H9 (cell line): Measurements from ENCODE around the gene NEUROG1. TPM values are rescaled to one million over a fixed set of nuclear protein-coding genes. Genes with fewer than 3 reads are reported as not detected.

ENCODE experiments used
- DNase-seq: peaks from one replicate; pipeline ENCODE4 v3.0.0-alpha.2; 2017
- H2AFZ ChIP-seq: one replicate; pipeline ENCODE4 v1.6.1; 2013; ENCODE audit warnings: mild to moderate bottlenecking, low read length, control low read depth, moderate library complexity
- H2AK5ac ChIP-seq: 2 replicates; pipeline ENCODE4 v1.6.1; 2013; ENCODE audit warnings: low read length, control low read depth, mixed read lengths; ENCODE audit not compliant: insufficient read length
- H2BK120ac ChIP-seq: one replicate; pipeline ENCODE4 v1.6.1; 2013; ENCODE audit warnings: low read depth, mild to moderate bottlenecking, low read length, control low read depth, inconsistent platforms; ENCODE audit not compliant: poor library complexity, severe bottlenecking
- H2BK12ac ChIP-seq: 2 replicates; pipeline ENCODE4 v1.6.1; 2013; ENCODE audit warnings: low read length, control low read depth, mixed read lengths, low read depth; ENCODE audit not compliant: insufficient read length
- H2BK15ac ChIP-seq: 2 replicates; pipeline ENCODE4 v1.6.1; 2013; ENCODE audit warnings: low read depth, low read length, control low read depth
- H2BK20ac ChIP-seq: one replicate; pipeline ENCODE4 v1.6.1; 2013; ENCODE audit warnings: low read depth, mild to moderate bottlenecking, low read length, control low read depth, inconsistent platforms; ENCODE audit not compliant: poor library complexity, severe bottlenecking
- H2BK5ac ChIP-seq: 2 replicates; pipeline ENCODE4 v1.6.1; 2013; ENCODE audit warnings: low read length, control low read depth, mixed read lengths; ENCODE audit not compliant: insufficient read length
- H3K14ac ChIP-seq: 2 replicates; pipeline ENCODE4 v1.6.1; 2013; ENCODE audit warnings: low read length, control low read depth; ENCODE audit not compliant: insufficient read depth
- H3K18ac ChIP-seq: 2 replicates; pipeline ENCODE4 v1.6.1; 2013; ENCODE audit warnings: low read depth, mild to moderate bottlenecking, mixed read lengths, low read length, control low read depth; ENCODE audit not compliant: insufficient read length
- H3K23ac ChIP-seq: 2 replicates; pipeline ENCODE4 v1.6.1; 2013; ENCODE audit warnings: low read length, control low read depth, mixed read lengths, low read depth; ENCODE audit not compliant: insufficient read length
- H3K23me2 ChIP-seq: 2 replicates; pipeline ENCODE4 v1.6.1; 2013; ENCODE audit warnings: low read depth, mild to moderate bottlenecking, mixed read lengths, low read length, control low read depth; ENCODE audit not compliant: insufficient read length, poor library complexity, severe bottlenecking
- H3K27ac ChIP-seq: 2 replicates; pipeline ENCODE4 v1.5.1; 2013; ENCODE audit warnings: low read length, control low read depth, mixed read lengths, low read depth; ENCODE audit not compliant: insufficient read length
- H3K27me3 ChIP-seq: 2 replicates; pipeline ENCODE4 v1.6.1; 2013; ENCODE audit warnings: low read length, control low read depth, inconsistent platforms; ENCODE audit not compliant: insufficient read depth
- H3K4ac ChIP-seq: 2 replicates; pipeline ENCODE4 v1.6.1; 2013; ENCODE audit warnings: low read depth, mild to moderate bottlenecking, control low read depth, inconsistent platforms, low read length, moderate library complexity
- H3K4me1 ChIP-seq: 2 replicates; pipeline ENCODE4 v1.6.1; 2013; ENCODE audit warnings: low read length, control low read depth, inconsistent platforms; ENCODE audit not compliant: insufficient read depth
- H3K4me2 ChIP-seq: 2 replicates; pipeline ENCODE4 v1.6.1; 2013; ENCODE audit warnings: low read length, control low read depth, mixed read lengths; ENCODE audit not compliant: insufficient read length, insufficient read depth
- H3K56ac ChIP-seq: 2 replicates; pipeline ENCODE4 v1.6.1; 2013; ENCODE audit warnings: low read depth, mild to moderate bottlenecking, mixed read lengths, low read length, control low read depth; ENCODE audit not compliant: insufficient read length
- H3K79me1 ChIP-seq: 2 replicates; pipeline ENCODE4 v1.6.1; 2013; ENCODE audit warnings: low read depth, mild to moderate bottlenecking, moderate library complexity, low read length, control low read depth, inconsistent platforms; ENCODE audit not compliant: insufficient read depth, poor library complexity, severe bottlenecking
- H3K79me2 ChIP-seq: 2 replicates; pipeline ENCODE4 v1.6.1; 2013; ENCODE audit warnings: low read length, control low read depth, inconsistent platforms; ENCODE audit not compliant: insufficient read depth
- H3K9ac ChIP-seq: 2 replicates; pipeline ENCODE4 v1.6.1; 2013; ENCODE audit warnings: low read length, control low read depth, mixed read lengths; ENCODE audit not compliant: insufficient read length; ENCODE audit errors: extremely low read depth
- H3K9me3 ChIP-seq: one replicate; pipeline ENCODE4 v1.6.1; 2013; ENCODE audit warnings: low read depth, low read length, inconsistent platforms; ENCODE audit not compliant: control insufficient read depth
- H3T11ph ChIP-seq: one replicate; pipeline ENCODE4 v1.6.1; 2013; ENCODE audit warnings: mild to moderate bottlenecking, low read length, control low read depth, inconsistent platforms
- H4K20me1 ChIP-seq: one replicate; pipeline ENCODE4 v1.6.1; 2013; ENCODE audit not compliant: control insufficient read depth, insufficient read length, insufficient read depth
- H4K5ac ChIP-seq: 2 replicates; pipeline ENCODE4 v1.6.1; 2013; ENCODE audit warnings: low read depth, mild to moderate bottlenecking, mixed read lengths, low read length, control low read depth; ENCODE audit not compliant: insufficient read length
- H4K8ac ChIP-seq: replicated peaks from 2 replicates; pipeline ENCODE4 v1.6.1; 2013; ENCODE audit warnings: low read length, control low read depth, mixed read lengths, low read depth; ENCODE audit not compliant: insufficient read length
- H4K91ac ChIP-seq: 2 replicates; pipeline ENCODE4 v1.6.1; 2013; ENCODE audit warnings: low read depth, mild to moderate bottlenecking, moderate library complexity, mixed read lengths, low read length, control low read depth; ENCODE audit not compliant: insufficient read length
- H3K27ac Mint-ChIP-seq, 3 experiments: 2 replicates in 2 of 3; 3 replicates in 1 of 3; pipeline ENCODE4 v1.8.0; 2020 to 2021; ENCODE audit warnings: mixed read lengths in 3 of 3, mild to moderate bottlenecking in 1 of 3, moderate library complexity in 1 of 3
- H3K27me3 Mint-ChIP-seq: 2 replicates; pipeline ENCODE4 v1.8.0; 2021; ENCODE audit warnings: low read depth, mild to moderate bottlenecking, moderate library complexity, mixed read lengths
- H3K36me3 Mint-ChIP-seq, 3 experiments: 2 replicates in 2 of 3; 3 replicates in 1 of 3; pipeline ENCODE4 v1.8.0; 2020 to 2021; ENCODE audit warnings: low read depth in 3 of 3, mixed read lengths in 3 of 3; ENCODE audit not compliant: insufficient read depth in 1 of 3
- H3K4me1 Mint-ChIP-seq, 2 experiments: 2 replicates each; pipeline ENCODE4 v1.8.0; 2020; ENCODE audit warnings: mixed read lengths in 2 of 2
- H3K4me3 Mint-ChIP-seq, 2 experiments: 2 replicates in 1 of 2; 3 replicates in 1 of 2; pipeline ENCODE4 v1.8.0; 2020 to 2021; ENCODE audit warnings: mild to moderate bottlenecking in 2 of 2, mixed read lengths in 2 of 2, moderate library complexity in 1 of 2
- H3K9me3 Mint-ChIP-seq, 2 experiments: 2 replicates in 1 of 2; 3 replicates in 1 of 2; pipeline ENCODE4 v1.8.0; 2020; ENCODE audit warnings: mild to moderate bottlenecking in 2 of 2, mixed read lengths in 2 of 2, moderate library complexity in 1 of 2
- WGBS: extraction: QIAGEN DNeasy Blood & Tissue Kit; methylation state at CpG from one replicate; pipeline ENCODE4 v1.1.7; 2013; ENCODE audit warnings: missing lambda C conversion rate, low lambda C conversion rate, mixed read lengths; ENCODE audit not compliant: insufficient read length; ENCODE audit errors: extremely low coverage; 5-methylcytosine and 5-hydroxymethylcytosine counted together
- total RNA-seq: library from RNA; stranded (reverse); gene quantifications from 2 replicates; pipeline ENCODE4 v1.2.1, GENCODE V29; 2021
- TF ChIP-seq, protein P1 (sequence below): fragments of 200-600 bp; sonication (generic); conservative IDR thresholded peaks from 3 replicates; pipeline ENCODE4 v1.8.0; 2021; ENCODE audit warnings: antibody characterized with exemption, mild to moderate bottlenecking

NEUROG1 gene
- total RNA-seq, 1 experiment from 2014 or later: not detected

DNA sequence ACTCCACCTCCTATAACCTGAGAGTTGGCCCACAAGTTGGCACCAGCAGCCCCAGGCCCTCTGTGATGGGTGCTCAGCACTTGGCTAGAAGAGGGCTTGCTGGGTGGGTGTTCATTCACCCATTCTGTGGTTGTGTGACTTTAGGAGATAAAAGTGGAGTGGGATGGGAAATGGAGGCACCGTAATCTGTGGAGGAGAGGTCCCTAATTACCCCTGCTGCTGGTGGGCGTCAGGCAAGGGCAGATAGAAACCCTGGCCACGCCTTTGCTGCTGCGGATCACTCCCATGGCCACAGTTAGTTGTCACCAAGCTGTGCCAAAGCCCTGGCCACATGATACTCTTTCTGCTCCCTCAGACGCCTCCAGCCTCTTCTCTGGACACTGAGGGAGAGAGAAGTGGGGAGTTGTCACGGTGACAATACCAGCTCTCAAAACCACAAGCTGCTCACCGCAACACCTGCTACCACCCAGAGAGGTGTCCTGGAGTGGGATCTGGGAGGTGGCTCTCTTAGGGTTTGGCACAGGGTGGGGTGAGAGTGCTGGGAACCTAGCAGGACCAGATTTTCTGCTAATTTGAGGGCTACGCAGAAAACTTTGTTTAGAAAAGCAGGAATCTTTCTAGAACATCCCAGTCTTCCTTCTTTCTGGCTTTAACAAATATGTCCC lies 12.0 kb upstream of the NEUROG1 start:
- H3K23ac ChIP-seq: no peak overlapping the region
- Mint-ChIP-seq H3K9me3 (peaks cover 0 to 6% of the 10 kb centered on the region in 2 experiments; a peak in 2 of 5 replicates), H3K27ac (no peak overlapping the region), H3K36me3 (no peaks in the 10 kb centered on the region), H3K4me3 (no peak overlapping the region), H3K27me3 (peaks cover 99% of the 10 kb centered on the region), H3K4me1 (peaks cover 31 to 44% of the 10 kb centered on the region in 2 experiments)
- H4K91ac ChIP-seq: no peak overlapping the region
- no peak overlapping the region for H2BK15ac ChIP-seq
- no peaks in the 10 kb centered on the region for H3K9me3 ChIP-seq
- H2BK120ac ChIP-seq: no peak overlapping the region
- no peak overlapping the region for H3K9ac ChIP-seq
- no CpG with 5 or more reads among the region's 8 CpGs for WGBS
- H3K56ac ChIP-seq: no peak overlapping the region
- H3K14ac ChIP-seq: no peak overlapping the region
- no peak overlapping the region for H3K4me2 ChIP-seq
- H3K79me1 ChIP-seq: no peaks in the 10 kb centered on the region
- no peak overlapping the region for H2BK5ac ChIP-seq
- H2BK12ac ChIP-seq: no peak overlapping the region
- H3K4me1 ChIP-seq: no peaks in the 10 kb centered on the region
- H2AFZ ChIP-seq: no peak overlapping the region
- peaks cover 82% of the 10 kb centered on the region for H3K27me3 ChIP-seq
- no peaks in the 10 kb centered on the region for H3K79me2 ChIP-seq
- no peak overlapping the region for H2AK5ac ChIP-seq
- H3K23me2 ChIP-seq: peaks cover 6% of the 10 kb centered on the region
- TF ChIP-seq, protein P1, sequence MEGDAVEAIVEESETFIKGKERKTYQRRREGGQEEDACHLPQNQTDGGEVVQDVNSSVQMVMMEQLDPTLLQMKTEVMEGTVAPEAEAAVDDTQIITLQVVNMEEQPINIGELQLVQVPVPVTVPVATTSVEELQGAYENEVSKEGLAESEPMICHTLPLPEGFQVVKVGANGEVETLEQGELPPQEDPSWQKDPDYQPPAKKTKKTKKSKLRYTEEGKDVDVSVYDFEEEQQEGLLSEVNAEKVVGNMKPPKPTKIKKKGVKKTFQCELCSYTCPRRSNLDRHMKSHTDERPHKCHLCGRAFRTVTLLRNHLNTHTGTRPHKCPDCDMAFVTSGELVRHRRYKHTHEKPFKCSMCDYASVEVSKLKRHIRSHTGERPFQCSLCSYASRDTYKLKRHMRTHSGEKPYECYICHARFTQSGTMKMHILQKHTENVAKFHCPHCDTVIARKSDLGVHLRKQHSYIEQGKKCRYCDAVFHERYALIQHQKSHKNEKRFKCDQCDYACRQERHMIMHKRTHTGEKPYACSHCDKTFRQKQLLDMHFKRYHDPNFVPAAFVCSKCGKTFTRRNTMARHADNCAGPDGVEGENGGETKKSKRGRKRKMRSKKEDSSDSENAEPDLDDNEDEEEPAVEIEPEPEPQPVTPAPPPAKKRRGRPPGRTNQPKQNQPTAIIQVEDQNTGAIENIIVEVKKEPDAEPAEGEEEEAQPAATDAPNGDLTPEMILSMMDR: no peak
- no peak overlapping the region for H3K18ac ChIP-seq
- no peak overlapping the region for H3T11ph ChIP-seq
- H4K20me1 ChIP-seq: no peaks in the 10 kb centered on the region
- H4K5ac ChIP-seq: no peak overlapping the region
- H2BK20ac ChIP-seq: no peak overlapping the region
- DNase-seq: no peak
- H3K4ac ChIP-seq: no peak overlapping the region
- H4K8ac ChIP-seq: no peak overlapping the region
- H3K27ac ChIP-seq: no peak overlapping the region
